C4-2B (cell line): ENCODE results near the gene PFKFB3.

Experiments
- CTCF ChIP-seq: fragments of 450-650 bp; conservative IDR thresholded peaks from 2 replicates; pipeline ENCODE4 v1.5.1; 2017; ENCODE audit warnings: mild to moderate bottlenecking
- ZFX ChIP-seq: fragments of 450-650 bp; IDR thresholded peaks from 2 replicates; pipeline ENCODE4 v1.6.1; 2017

DNA sequence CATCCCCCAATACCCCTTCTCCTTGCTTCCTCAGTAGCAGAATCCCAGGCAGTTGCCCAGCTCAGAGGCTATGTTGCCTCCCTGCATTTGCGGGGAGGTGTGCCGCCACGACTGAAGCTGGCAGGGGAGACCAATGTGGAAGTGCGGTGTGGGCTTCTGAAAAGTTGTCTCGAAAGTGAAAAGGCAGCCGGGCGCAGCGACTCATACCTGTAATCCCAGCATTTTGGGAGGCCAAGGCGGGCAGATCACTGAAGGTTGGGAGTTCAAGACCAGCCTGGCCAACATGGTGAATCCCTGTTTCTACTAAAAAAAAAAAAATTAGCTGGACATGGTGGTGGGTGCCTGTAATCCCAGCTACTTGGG is 15.9 kb upstream of the PFKFB3 start:
- TF ChIP-seq CTCF = no peak
- no peak for TF ChIP-seq ZFX
